Sigmoid colon (tissue), 3 donors: ENCODE data around the gene SLC2A3.

Experiments
- POLR2A ChIP-seq, 2 donors: fragments of 450-650 bp; IDR thresholded peaks; one replicate each; pipeline ENCODE4 v1.6.1; 2016; ENCODE audit warnings: antibody characterized with exemption in 2 of 2, mild to moderate bottlenecking in 2 of 2, moderate library complexity in 2 of 2
- TF ChIP-seq, protein P1 (sequence below), 4 experiments: fragments of 450-650 bp in 3 of 4; fragments of 200-600 bp in 1 of 4; IDR thresholded peaks; one replicate each; pipeline ENCODE4 v1.5.1; 2016 to 2019; ENCODE audit warnings: antibody characterized with exemption in 4 of 4, mild to moderate bottlenecking in 3 of 4, moderate library complexity in 2 of 4

DNA sequence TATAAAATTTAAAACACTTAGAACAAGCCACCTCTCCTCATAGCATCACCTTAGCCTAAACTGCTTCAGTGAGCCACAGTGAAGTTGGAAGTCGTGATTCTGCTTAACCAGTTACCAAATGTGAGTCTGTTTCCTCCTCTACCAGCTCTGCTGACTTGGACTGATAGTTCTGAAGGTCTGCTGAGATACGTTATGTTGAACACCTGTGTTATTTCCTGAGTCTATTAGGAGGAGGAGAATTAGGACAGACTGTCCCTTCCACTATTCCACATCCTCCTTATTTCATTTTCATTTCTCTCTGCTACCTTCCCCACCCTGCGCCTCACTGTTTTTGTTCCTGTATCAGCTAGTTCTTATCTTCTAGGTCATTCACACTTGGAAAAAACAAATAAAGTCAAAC lies 65.7 kb downstream of the SLC2A3 start:
- TF ChIP-seq, protein P1, sequence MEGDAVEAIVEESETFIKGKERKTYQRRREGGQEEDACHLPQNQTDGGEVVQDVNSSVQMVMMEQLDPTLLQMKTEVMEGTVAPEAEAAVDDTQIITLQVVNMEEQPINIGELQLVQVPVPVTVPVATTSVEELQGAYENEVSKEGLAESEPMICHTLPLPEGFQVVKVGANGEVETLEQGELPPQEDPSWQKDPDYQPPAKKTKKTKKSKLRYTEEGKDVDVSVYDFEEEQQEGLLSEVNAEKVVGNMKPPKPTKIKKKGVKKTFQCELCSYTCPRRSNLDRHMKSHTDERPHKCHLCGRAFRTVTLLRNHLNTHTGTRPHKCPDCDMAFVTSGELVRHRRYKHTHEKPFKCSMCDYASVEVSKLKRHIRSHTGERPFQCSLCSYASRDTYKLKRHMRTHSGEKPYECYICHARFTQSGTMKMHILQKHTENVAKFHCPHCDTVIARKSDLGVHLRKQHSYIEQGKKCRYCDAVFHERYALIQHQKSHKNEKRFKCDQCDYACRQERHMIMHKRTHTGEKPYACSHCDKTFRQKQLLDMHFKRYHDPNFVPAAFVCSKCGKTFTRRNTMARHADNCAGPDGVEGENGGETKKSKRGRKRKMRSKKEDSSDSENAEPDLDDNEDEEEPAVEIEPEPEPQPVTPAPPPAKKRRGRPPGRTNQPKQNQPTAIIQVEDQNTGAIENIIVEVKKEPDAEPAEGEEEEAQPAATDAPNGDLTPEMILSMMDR (IDR thresholded peaks at IDR 0.05): no peak
- no peak for TF ChIP-seq POLR2A (IDR thresholded peaks at IDR 0.05)
